ENCODE data around the gene PRR19.

The PRR19 gene

GRCh38 chr19:42290136-42290522 is 11.8 kb upstream of the PRR19 start:
- no peak for TF ChIP-seq CTCF (IDR thresholded peaks at IDR 0.05; ENCODE audit: insufficient read depth, missing control alignments)
- DNase-seq (ENCODE audit: insufficient read length, low spot score) = no peak
- no peak for FAIRE-seq

GRCh38 chr19:42290523-42291434 is 11.2 kb upstream of the PRR19 start:
- DNase-seq (ENCODE audit: insufficient read length, low spot score) (no peak), FAIRE-seq (no peak)
- peak; percentile 37 for TF ChIP-seq CTCF (IDR thresholded peaks at IDR 0.05; ENCODE audit: insufficient read depth, missing control alignments)

- TF ChIP-seq CTCF (IDR thresholded peaks at IDR 0.05; ENCODE audit: insufficient read depth, missing control alignments) = no peak
- no peak for FAIRE-seq
These were observed 10.5 kb upstream of the PRR19 start for GRCh38 chr19:42291435-42291810.

GRCh38 chr19:42292042-42292960 is 9.6 kb upstream of the PRR19 start:
- DNase-seq (ENCODE audit: insufficient read length, low spot score) (no peak), FAIRE-seq (no peak)
- TF ChIP-seq CTCF (IDR thresholded peaks at IDR 0.05; ENCODE audit: insufficient read depth, missing control alignments) = no peak

More at GRCh38 chr19:42291435-42291810, 10.5 kb upstream of the PRR19 start:
- no peak for DNase-seq (ENCODE audit: insufficient read length, low spot score)

- TF ChIP-seq CTCF (IDR thresholded peaks at IDR 0.05; ENCODE audit: insufficient read depth, missing control alignments) = no peak
- no peak for FAIRE-seq
- DNase-seq (ENCODE audit: insufficient read length, low spot score) = no peak
These were observed 9.0 kb upstream of the PRR19 start for GRCh38 chr19:42292963-42293362.

GRCh38 chr19:42293540-42293939 is 8.4 kb upstream of the PRR19 start:
- no peak for TF ChIP-seq CTCF (IDR thresholded peaks at IDR 0.05; ENCODE audit: insufficient read depth, missing control alignments)
- no peak for FAIRE-seq
- DNase-seq (ENCODE audit: insufficient read length, low spot score) = no peak

Data from D721Med (cell line).